ENCODE data around the gene FBRSL1. TPM values are rescaled to one million over a fixed set of nuclear protein-coding genes. Genes with fewer than 3 reads are reported as not detected.

Gene FBRSL1
- total and polyA plus RNA-seq, 2 donors (not counting 1 experiment from before 2014, with no cell fraction given) = 62.6 to 112 TPM

- Histone ChIP-seq H4K20me1 (ENCODE audit: control insufficient read depth, insufficient read depth, low read length, poor library complexity, severe bottlenecking) (peaks cover 85% of the 10 kb centered on the region), H3K36me3 (replicated peaks in 1 of 2; ENCODE audit: control extremely low read depth in 1 of 2, control insufficient read depth in 1 of 2, extremely low read depth in 1 of 2, insufficient read depth in 2 of 2, low read length in 1 of 2) (peaks cover 0 to 31% of the 10 kb centered on the region in 2 experiments), H3K27me3 (replicated peaks in 1 of 4; ENCODE audit: control extremely low read depth in 1 of 4, control insufficient read depth in 3 of 4, insufficient read depth in 4 of 4, low read length in 3 of 4) (peaks cover 0 to 10% (median 0%) of the 10 kb centered on the region in 4 experiments), H3K9me3 (ENCODE audit: control extremely low read depth in 1 of 3, control insufficient read depth in 2 of 3, insufficient read depth in 1 of 3, low read length in 2 of 3) (peaks cover 0 to 28% (median 3%) of the 10 kb centered on the region in 3 donors), H3K4me3 (ENCODE audit: control extremely low read depth in 1 of 5, extremely low read depth in 1 of 5, insufficient read depth in 1 of 5, low read depth in 2 of 5, low read length in 4 of 5) (no peak overlapping the region), H3K4me1 (ENCODE audit: control insufficient read depth in 2 of 2, insufficient read depth in 2 of 2, low read length in 2 of 2) (no peaks in the 10 kb centered on the region), H3K79me2 (ENCODE audit: control insufficient read depth, insufficient read depth, low read length) (peaks cover 56% of the 10 kb centered on the region), H2AFZ (ENCODE audit: insufficient read depth, low read depth, low read length, poor library complexity, severe bottlenecking) (no peak overlapping the region), H3K9ac (ENCODE audit: low read length) (no peak overlapping the region), H3K27ac (ENCODE audit: low read length in 2 of 2) (no peak overlapping the region), H3K4me2 (replicated peaks; ENCODE audit: low read depth, low read length, poor library complexity, severe bottlenecking) (no peak overlapping the region)
- ChIA-PET POLR2A (no interaction called here), CTCF (interaction anchor here (1.3 to 3.5 kb wide), 2 partner anchors 9 to 99 kb away, joined by 8 to 12 read pairs; no protein-coding TSS in a partner anchor)
- TF ChIP-seq CTCF (IDR thresholded peaks at IDR 0.05) = no peak
- TF ChIP-seq EZH2 (IDR thresholded peaks at IDR 0.05; ENCODE audit: borderline replicate concordance, insufficient read depth, low read depth, low read length, poor library complexity, severe bottlenecking) = no peak
- intact Hi-C loops (cut with micrococcal nuclease) = no loop called here
- WGBS (ENCODE audit: insufficient coverage) = 97% methylated on average over 17 of the region's 17 CpGs
- H3K4me1 Mint-ChIP-seq = peaks cover 5% of the 10 kb centered on the region
- H3K27me3 Mint-ChIP-seq = no peaks in the 10 kb centered on the region
- no peak overlapping the region for H3K27ac Mint-ChIP-seq
- DNase-seq (no peak), ATAC-seq (ENCODE audit: low read depth) (no peak)
- no peaks in the 10 kb centered on the region for H3K9me3 Mint-ChIP-seq (ENCODE audit: insufficient read depth)
- H3K4me3 Mint-ChIP-seq = no peak overlapping the region
Measured at GRCh38 chr12:132514216-132514820, 24.4 kb downstream of the FBRSL1 start.

- H3K36me3 ChIP-seq (replicated peaks in 1 of 2; ENCODE audit: control extremely low read depth in 1 of 2, control insufficient read depth in 1 of 2, extremely low read depth in 1 of 2, insufficient read depth in 2 of 2, low read length in 1 of 2) = peaks cover 0 to 32% of the 10 kb centered on the region in 2 experiments
- Mint-ChIP-seq H3K27ac (no peak overlapping the region), H3K4me1 (peaks cover 5% of the 10 kb centered on the region), H3K4me3 (no peak overlapping the region), H3K27me3 (no peaks in the 10 kb centered on the region), H3K9me3 (ENCODE audit: insufficient read depth) (no peaks in the 10 kb centered on the region)
- H3K27me3 ChIP-seq (replicated peaks in 1 of 4; ENCODE audit: control extremely low read depth in 1 of 4, control insufficient read depth in 3 of 4, insufficient read depth in 4 of 4, low read length in 3 of 4) = peaks cover 0 to 10% (median 0%) of the 10 kb centered on the region in 4 experiments
- peaks cover 55% of the 10 kb centered on the region for H3K79me2 ChIP-seq (ENCODE audit: control insufficient read depth, insufficient read depth, low read length)
- ATAC-seq (ENCODE audit: low read depth) (no peak), DNase-seq (no peak)
- H3K27ac ChIP-seq (ENCODE audit: low read length in 2 of 2) = no peak overlapping the region
- H3K4me1 ChIP-seq (ENCODE audit: control insufficient read depth in 2 of 2, insufficient read depth in 2 of 2, low read length in 2 of 2) = no peaks in the 10 kb centered on the region
- intact Hi-C loops (cut with micrococcal nuclease) = no loop called here
- H3K4me2 ChIP-seq (replicated peaks; ENCODE audit: low read depth, low read length, poor library complexity, severe bottlenecking) = no peak overlapping the region
- H3K9ac ChIP-seq (ENCODE audit: low read length) = no peak overlapping the region
- 98% methylated on average over 4 of the region's 5 CpGs for WGBS (ENCODE audit: insufficient coverage)
- no peak overlapping the region for H2AFZ ChIP-seq (ENCODE audit: insufficient read depth, low read depth, low read length, poor library complexity, severe bottlenecking)
- ChIA-PET CTCF (interaction anchor here (1.3 to 3.5 kb wide), 2 partner anchors 9 to 100 kb away, joined by 8 to 12 read pairs; no protein-coding TSS in a partner anchor), POLR2A (no interaction called here)
- no peak overlapping the region for H3K4me3 ChIP-seq (ENCODE audit: control extremely low read depth in 1 of 5, extremely low read depth in 1 of 5, insufficient read depth in 1 of 5, low read depth in 2 of 5, low read length in 4 of 5)
- TF ChIP-seq CTCF (IDR thresholded peaks at IDR 0.05) (no peak), EZH2 (IDR thresholded peaks at IDR 0.05; ENCODE audit: borderline replicate concordance, insufficient read depth, low read depth, low read length, poor library complexity, severe bottlenecking) (no peak)
- H4K20me1 ChIP-seq (ENCODE audit: control insufficient read depth, insufficient read depth, low read length, poor library complexity, severe bottlenecking) = peaks cover 85% of the 10 kb centered on the region
- H3K9me3 ChIP-seq (ENCODE audit: control extremely low read depth in 1 of 3, control insufficient read depth in 2 of 3, insufficient read depth in 1 of 3, low read length in 2 of 3) = peaks cover 0 to 31% (median 4%) of the 10 kb centered on the region in 3 donors
Measured at GRCh38 chr12:132514838-132515237, 24.9 kb downstream of the FBRSL1 start.
